Ishikawa (cell line): ENCODE measurements around the gene ATL3.

Experiments
- CEBPB ChIP-seq: IDR thresholded peaks from 2 replicates; pipeline ENCODE4 v1.6.1; 2012
- CREB1 ChIP-seq: IDR thresholded peaks from 2 replicates; pipeline ENCODE4 v1.6.1; 2012; ENCODE audit warnings: low read depth
- EGR1 ChIP-seq: IDR thresholded peaks from 2 replicates; pipeline ENCODE4 v1.6.1; 2012
- EP300 ChIP-seq: IDR thresholded peaks from 2 replicates; pipeline ENCODE4 v1.6.1; 2012; ENCODE audit warnings: borderline replicate concordance
- FOXM1 ChIP-seq: IDR thresholded peaks from 2 replicates; pipeline ENCODE4 v1.6.1; 2012; ENCODE audit warnings: low read depth, borderline replicate concordance
- NFIC ChIP-seq: IDR thresholded peaks from 2 replicates; pipeline ENCODE4 v1.6.1; 2012
- RAD21 ChIP-seq: IDR thresholded peaks from 2 replicates; pipeline ENCODE4 v1.6.1; 2012; ENCODE audit warnings: low read depth
- TAF1 ChIP-seq: IDR thresholded peaks from 2 replicates; pipeline ENCODE4 v1.6.1; 2012; ENCODE audit warnings: low read depth, mild to moderate bottlenecking
- TCF12 ChIP-seq: IDR thresholded peaks from 2 replicates; pipeline ENCODE4 v1.6.1; 2012; ENCODE audit warnings: low read depth
- TEAD4 ChIP-seq: IDR thresholded peaks from 2 replicates; pipeline ENCODE4 v1.6.1; 2012
- YY1 ChIP-seq: IDR thresholded peaks from 2 replicates; pipeline ENCODE4 v1.6.1; 2012; ENCODE audit warnings: low read depth
- ZBTB7A ChIP-seq: IDR thresholded peaks from 2 replicates; pipeline ENCODE4 v1.6.1; 2012; ENCODE audit warnings: low read depth
- TF ChIP-seq, protein P1 (sequence below): IDR thresholded peaks from 2 replicates; pipeline ENCODE4 v1.6.1; 2012
- TF ChIP-seq, protein P2 (sequence below): IDR thresholded peaks from 2 replicates; pipeline ENCODE4 v1.6.1; 2012
- TF ChIP-seq, protein P3 (sequence below): IDR thresholded peaks from 2 replicates; pipeline ENCODE4 v1.6.1; 2012; ENCODE audit warnings: low read depth, mild to moderate bottlenecking

The ATL3 gene

DNA sequence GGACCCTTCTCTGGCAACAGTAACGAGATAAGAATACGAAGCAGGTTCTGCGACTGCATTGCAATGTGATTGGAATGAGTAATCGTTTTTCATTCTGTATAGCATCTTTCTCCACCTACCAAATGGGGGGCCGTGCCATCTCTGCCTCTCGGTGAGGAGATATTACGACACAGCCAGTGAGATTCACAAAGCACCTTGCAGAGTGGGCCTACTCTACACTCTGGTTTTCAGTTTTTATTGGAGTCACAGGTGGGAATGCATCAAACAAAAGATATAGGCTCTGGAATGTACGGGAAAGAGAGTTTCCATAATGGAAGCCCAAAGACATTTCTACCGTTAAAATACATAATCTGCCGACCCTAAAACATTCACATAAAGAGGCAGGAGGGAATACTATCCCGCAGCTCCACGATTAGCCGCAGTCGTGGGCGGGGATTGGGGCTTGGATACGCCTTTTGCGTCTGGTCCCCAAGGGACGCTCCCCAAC is 9.7 kb upstream of the ATL3 start:
- TF ChIP-seq EP300 (no peak), FOXM1 (no peak), ZBTB7A (no peak), YY1 (no peak), CREB1 (no peak), TCF12 (no peak), EGR1 (no peak)
- TF ChIP-seq, protein P1, sequence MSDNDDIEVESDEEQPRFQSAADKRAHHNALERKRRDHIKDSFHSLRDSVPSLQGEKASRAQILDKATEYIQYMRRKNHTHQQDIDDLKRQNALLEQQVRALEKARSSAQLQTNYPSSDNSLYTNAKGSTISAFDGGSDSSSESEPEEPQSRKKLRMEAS, result no peak
- TF ChIP-seq, protein P2, sequence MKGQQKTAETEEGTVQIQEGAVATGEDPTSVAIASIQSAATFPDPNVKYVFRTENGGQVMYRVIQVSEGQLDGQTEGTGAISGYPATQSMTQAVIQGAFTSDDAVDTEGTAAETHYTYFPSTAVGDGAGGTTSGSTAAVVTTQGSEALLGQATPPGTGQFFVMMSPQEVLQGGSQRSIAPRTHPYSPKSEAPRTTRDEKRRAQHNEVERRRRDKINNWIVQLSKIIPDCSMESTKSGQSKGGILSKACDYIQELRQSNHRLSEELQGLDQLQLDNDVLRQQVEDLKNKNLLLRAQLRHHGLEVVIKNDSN, result no peak

DNA sequence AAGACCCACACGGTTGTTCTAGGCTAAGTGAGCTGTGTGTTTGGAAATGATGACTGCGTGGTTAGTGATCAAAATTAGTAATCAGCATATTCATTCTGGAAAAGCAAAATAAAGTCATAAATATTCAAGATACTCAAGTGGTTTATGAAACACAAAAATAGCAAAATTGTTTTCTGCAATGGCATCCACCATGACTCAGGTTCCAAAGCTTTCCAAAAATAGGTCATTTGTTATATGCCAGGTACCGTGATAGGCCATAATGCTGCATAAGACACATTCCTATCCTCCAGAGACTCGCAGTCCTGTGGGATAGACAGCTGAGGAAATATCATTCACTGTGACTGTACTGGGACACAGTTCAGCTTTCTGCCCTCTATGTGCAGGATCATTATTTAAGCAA is 2.4 kb upstream of the ATL3 start:
- TF ChIP-seq EGR1 (no peak), EP300 (no peak), TCF12 (no peak), TEAD4 (no peak), RAD21 (no peak), CEBPB (no peak), ZBTB7A (no peak), FOXM1 (no peak), YY1 (no peak), TAF1 (no peak), CREB1 (no peak), NFIC (no peak)
- TF ChIP-seq, protein P3, sequence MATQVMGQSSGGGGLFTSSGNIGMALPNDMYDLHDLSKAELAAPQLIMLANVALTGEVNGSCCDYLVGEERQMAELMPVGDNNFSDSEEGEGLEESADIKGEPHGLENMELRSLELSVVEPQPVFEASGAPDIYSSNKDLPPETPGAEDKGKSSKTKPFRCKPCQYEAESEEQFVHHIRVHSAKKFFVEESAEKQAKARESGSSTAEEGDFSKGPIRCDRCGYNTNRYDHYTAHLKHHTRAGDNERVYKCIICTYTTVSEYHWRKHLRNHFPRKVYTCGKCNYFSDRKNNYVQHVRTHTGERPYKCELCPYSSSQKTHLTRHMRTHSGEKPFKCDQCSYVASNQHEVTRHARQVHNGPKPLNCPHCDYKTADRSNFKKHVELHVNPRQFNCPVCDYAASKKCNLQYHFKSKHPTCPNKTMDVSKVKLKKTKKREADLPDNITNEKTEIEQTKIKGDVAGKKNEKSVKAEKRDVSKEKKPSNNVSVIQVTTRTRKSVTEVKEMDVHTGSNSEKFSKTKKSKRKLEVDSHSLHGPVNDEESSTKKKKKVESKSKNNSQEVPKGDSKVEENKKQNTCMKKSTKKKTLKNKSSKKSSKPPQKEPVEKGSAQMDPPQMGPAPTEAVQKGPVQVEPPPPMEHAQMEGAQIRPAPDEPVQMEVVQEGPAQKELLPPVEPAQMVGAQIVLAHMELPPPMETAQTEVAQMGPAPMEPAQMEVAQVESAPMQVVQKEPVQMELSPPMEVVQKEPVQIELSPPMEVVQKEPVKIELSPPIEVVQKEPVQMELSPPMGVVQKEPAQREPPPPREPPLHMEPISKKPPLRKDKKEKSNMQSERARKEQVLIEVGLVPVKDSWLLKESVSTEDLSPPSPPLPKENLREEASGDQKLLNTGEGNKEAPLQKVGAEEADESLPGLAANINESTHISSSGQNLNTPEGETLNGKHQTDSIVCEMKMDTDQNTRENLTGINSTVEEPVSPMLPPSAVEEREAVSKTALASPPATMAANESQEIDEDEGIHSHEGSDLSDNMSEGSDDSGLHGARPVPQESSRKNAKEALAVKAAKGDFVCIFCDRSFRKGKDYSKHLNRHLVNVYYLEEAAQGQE, result no peak
- TF ChIP-seq, protein P1, result no peak
- TF ChIP-seq, protein P2, result no peak

DNA sequence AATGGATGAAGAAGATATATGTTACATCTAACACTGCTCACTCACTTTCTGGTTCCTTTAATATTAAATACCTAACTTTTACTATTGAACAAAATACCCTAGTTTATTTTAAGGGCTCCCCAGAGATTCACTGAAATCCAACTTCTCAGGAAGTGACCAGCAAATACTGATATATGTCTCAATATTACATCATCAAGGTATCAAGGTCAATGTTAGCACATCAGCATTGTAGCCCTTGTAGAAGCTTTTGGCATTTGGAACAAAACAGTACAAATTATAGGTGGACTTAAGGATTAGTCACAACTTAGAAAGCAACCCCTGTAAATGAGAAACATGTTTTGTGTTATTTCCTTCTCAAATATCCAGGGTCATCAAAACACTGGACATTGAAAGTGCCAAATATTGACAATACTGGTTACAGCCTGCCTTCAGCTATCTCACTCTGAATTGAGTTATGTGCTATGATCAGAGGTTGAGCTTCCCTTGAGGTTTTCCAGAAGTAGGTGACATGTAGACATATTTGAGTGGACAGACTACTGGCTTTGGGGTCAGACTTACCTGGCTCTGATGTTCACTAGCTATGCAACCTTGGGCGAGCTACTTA is 1.9 kb upstream of the ATL3 start:
- TF ChIP-seq ZBTB7A (no peak), NFIC (no peak), TCF12 (no peak), YY1 (no peak), TAF1 (no peak), CREB1 (no peak), EP300 (no peak), CEBPB (no peak), FOXM1 (no peak), TEAD4 (no peak), EGR1 (no peak), RAD21 (no peak)
- TF ChIP-seq, protein P1, result no peak
- TF ChIP-seq, protein P2, result no peak
- TF ChIP-seq, protein P3, result no peak

DNA sequence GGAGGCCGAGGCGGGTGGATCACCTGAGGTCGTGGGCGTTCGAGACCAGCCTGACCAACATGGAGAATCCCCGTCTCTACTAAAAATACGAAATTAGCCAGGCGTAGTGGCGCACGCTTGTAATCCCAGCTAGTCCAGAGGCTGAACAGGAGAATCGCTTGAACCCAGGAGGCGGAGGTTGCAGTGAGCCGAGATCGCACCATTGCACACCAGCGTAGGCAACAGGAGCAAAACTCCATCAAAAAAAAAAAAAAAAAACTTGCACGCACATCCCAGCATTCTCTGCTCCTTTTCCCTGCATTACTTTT is 934 bp upstream of the ATL3 start:
- TF ChIP-seq, protein P3, result no peak
- no peak for TF ChIP-seq CEBPB
- TF ChIP-seq CREB1, result no peak
- TF ChIP-seq TAF1, result no peak
- TF ChIP-seq, protein P1, result no peak
- TF ChIP-seq EGR1, result no peak
- TF ChIP-seq FOXM1, result no peak
- TF ChIP-seq, protein P2, result no peak
- no peak for TF ChIP-seq ZBTB7A
- TF ChIP-seq EP300, result no peak
- TF ChIP-seq TCF12, result no peak
- TF ChIP-seq TEAD4, result no peak
- TF ChIP-seq RAD21, result no peak
- no peak for TF ChIP-seq YY1
- no peak for TF ChIP-seq NFIC
